ENCODE data around the gene LRP1B.

- no peak for TF ChIP-seq CTCF (IDR thresholded peaks at IDR 0.05)
- no peak for TF ChIP-seq RFX5 (IDR thresholded peaks at IDR 0.05; ENCODE audit: low read length)
- TF ChIP-seq TEAD4 (IDR thresholded peaks at IDR 0.05; ENCODE audit: borderline replicate concordance, insufficient read depth): no peak
- no peak for TF ChIP-seq USF1 (IDR thresholded peaks at IDR 0.05; ENCODE audit: borderline replicate concordance, low read depth)
- no peak for TF ChIP-seq GABPA (IDR thresholded peaks at IDR 0.05; ENCODE audit: low read depth)
- no peak for TF ChIP-seq EP300 (IDR thresholded peaks at IDR 0.05; ENCODE audit: borderline replicate concordance in 1 of 2, low read depth in 1 of 2, low read length in 1 of 2)
- no peak for TF ChIP-seq YY1 (IDR thresholded peaks at IDR 0.05; ENCODE audit: low read depth)
- TF ChIP-seq FOXM1 (IDR thresholded peaks at IDR 0.05; ENCODE audit: low read depth): no peak
- no peak for TF ChIP-seq JUND (IDR thresholded peaks at IDR 0.05)
Measured at GRCh38 chr2:140508756-140509155, 1622.1 kb downstream of the LRP1B start.
